ENCODE measurements around the gene PRMT9. TPM values are rescaled to one million over a fixed set of nuclear protein-coding genes. Genes with fewer than 3 reads are reported as not detected.

Gene PRMT9
- total and polyA plus RNA-seq, 2 donors (not counting 1 experiment from before 2014, with no cell fraction given) = 5.6 to 11.0 TPM

DNA sequence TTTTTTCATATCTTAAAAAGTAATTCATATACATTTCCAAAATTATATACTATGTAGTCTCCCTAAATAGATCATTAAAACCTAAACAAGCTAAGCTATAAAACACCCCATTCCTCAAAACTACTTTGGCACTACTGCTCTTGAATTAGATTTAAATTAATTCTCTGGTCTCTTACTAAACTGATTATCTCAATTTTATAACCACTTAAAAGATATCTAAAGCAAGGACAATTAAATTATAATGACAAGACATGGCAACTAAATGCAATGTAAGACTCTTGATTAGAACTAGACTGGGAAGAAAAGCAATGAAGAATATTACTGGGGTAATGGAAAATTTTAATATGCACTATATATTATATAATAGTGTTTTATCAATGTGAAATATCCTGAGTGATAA lies 38.9 kb downstream of the PRMT9 start:
- POLR2A ChIA-PET = no interaction called here
- peaks cover 2 to 18% of the 10 kb centered on the region in 2 experiments for H3K36me3 ChIP-seq (replicated peaks in 1 of 2; ENCODE audit: control extremely low read depth in 1 of 2, control insufficient read depth in 1 of 2, extremely low read depth in 1 of 2, insufficient read depth in 2 of 2, low read length in 1 of 2)
- no peaks in the 10 kb centered on the region for H3K79me2 ChIP-seq (ENCODE audit: control insufficient read depth, insufficient read depth, low read length)

DNA sequence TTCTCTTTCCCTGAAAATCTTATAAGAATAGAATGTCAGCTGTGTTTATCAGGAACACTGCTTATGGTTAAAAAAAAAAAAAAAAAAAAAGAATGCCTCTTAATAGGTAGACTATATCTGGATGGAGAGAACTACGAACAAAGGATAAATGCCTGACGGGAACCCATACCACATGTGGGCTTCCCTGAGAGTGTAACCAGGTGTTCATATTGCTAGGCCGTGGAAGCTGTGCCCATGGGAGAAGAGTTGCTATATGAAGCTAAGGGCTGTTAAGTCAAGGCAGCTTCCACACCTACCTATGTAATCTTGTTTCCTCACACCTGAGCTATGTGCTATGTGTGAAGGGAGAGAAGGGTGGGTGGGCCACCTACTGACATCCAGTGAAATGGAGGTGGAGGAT lies 39.5 kb downstream of the PRMT9 start:
- H3K27me3 Mint-ChIP-seq = no peaks in the 10 kb centered on the region
- no peak overlapping the region for H3K27ac Mint-ChIP-seq
- ChIA-PET CTCF (no interaction called here), POLR2A (no interaction called here)
- H3K4me3 Mint-ChIP-seq = no peak overlapping the region
- intact Hi-C loops (cut with micrococcal nuclease) = no loop called here
- no peaks in the 10 kb centered on the region for H3K9me3 Mint-ChIP-seq (ENCODE audit: insufficient read depth)
- H3K4me1 Mint-ChIP-seq = peaks cover 20% of the 10 kb centered on the region
- ATAC-seq (ENCODE audit: low read depth) (no peak), DNase-seq (no peak)
- H3K9me3 ChIP-seq (ENCODE audit: control extremely low read depth in 1 of 3, control insufficient read depth in 2 of 3, insufficient read depth in 1 of 3, low read length in 2 of 3) = no peaks in the 10 kb centered on the region
- peaks cover 2 to 18% of the 10 kb centered on the region in 2 experiments for H3K36me3 ChIP-seq (replicated peaks in 1 of 2; ENCODE audit: control extremely low read depth in 1 of 2, control insufficient read depth in 1 of 2, extremely low read depth in 1 of 2, insufficient read depth in 2 of 2, low read length in 1 of 2)
- H3K4me3 ChIP-seq (ENCODE audit: control extremely low read depth in 1 of 5, extremely low read depth in 1 of 5, insufficient read depth in 1 of 5, low read depth in 2 of 5, low read length in 4 of 5) = no peak overlapping the region
- no peak for TF ChIP-seq EZH2 (IDR thresholded peaks at IDR 0.05; ENCODE audit: borderline replicate concordance, insufficient read depth, low read depth, low read length, poor library complexity, severe bottlenecking)
- TF ChIP-seq, protein P1, sequence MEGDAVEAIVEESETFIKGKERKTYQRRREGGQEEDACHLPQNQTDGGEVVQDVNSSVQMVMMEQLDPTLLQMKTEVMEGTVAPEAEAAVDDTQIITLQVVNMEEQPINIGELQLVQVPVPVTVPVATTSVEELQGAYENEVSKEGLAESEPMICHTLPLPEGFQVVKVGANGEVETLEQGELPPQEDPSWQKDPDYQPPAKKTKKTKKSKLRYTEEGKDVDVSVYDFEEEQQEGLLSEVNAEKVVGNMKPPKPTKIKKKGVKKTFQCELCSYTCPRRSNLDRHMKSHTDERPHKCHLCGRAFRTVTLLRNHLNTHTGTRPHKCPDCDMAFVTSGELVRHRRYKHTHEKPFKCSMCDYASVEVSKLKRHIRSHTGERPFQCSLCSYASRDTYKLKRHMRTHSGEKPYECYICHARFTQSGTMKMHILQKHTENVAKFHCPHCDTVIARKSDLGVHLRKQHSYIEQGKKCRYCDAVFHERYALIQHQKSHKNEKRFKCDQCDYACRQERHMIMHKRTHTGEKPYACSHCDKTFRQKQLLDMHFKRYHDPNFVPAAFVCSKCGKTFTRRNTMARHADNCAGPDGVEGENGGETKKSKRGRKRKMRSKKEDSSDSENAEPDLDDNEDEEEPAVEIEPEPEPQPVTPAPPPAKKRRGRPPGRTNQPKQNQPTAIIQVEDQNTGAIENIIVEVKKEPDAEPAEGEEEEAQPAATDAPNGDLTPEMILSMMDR (IDR thresholded peaks at IDR 0.05) = no peak
- no peak overlapping the region for H3K9ac ChIP-seq (ENCODE audit: low read length)
- no peak overlapping the region for H3K4me2 ChIP-seq (replicated peaks; ENCODE audit: low read depth, low read length, poor library complexity, severe bottlenecking)
- no peaks in the 10 kb centered on the region for H3K79me2 ChIP-seq (ENCODE audit: control insufficient read depth, insufficient read depth, low read length)
- no peaks in the 10 kb centered on the region for H3K27me3 ChIP-seq (replicated peaks in 1 of 4; ENCODE audit: control extremely low read depth in 1 of 4, control insufficient read depth in 3 of 4, insufficient read depth in 4 of 4, low read length in 3 of 4)
- H4K20me1 ChIP-seq (ENCODE audit: control insufficient read depth, insufficient read depth, low read length, poor library complexity, severe bottlenecking) = peaks cover 4% of the 10 kb centered on the region
- 100% methylated on average over 2 of the region's 3 CpGs for WGBS (ENCODE audit: insufficient coverage)
- H3K27ac ChIP-seq (ENCODE audit: low read length in 2 of 2) = no peak overlapping the region
- peaks cover 0 to 3% of the 10 kb centered on the region in 2 donors for H3K4me1 ChIP-seq (ENCODE audit: control insufficient read depth in 2 of 2, insufficient read depth in 2 of 2, low read length in 2 of 2)
- no peak overlapping the region for H2AFZ ChIP-seq (ENCODE audit: insufficient read depth, low read depth, low read length, poor library complexity, severe bottlenecking)

More for the DNA sequence above, 38.9 kb downstream of the PRMT9 start:
- Histone ChIP-seq H3K4me3 (ENCODE audit: control extremely low read depth in 1 of 5, extremely low read depth in 1 of 5, insufficient read depth in 1 of 5, low read depth in 2 of 5, low read length in 4 of 5) (no peak overlapping the region), H3K9me3 (ENCODE audit: control extremely low read depth in 1 of 3, control insufficient read depth in 2 of 3, insufficient read depth in 1 of 3, low read length in 2 of 3) (no peaks in the 10 kb centered on the region), H4K20me1 (ENCODE audit: control insufficient read depth, insufficient read depth, low read length, poor library complexity, severe bottlenecking) (peaks cover 4% of the 10 kb centered on the region), H3K4me2 (replicated peaks; ENCODE audit: low read depth, low read length, poor library complexity, severe bottlenecking) (no peak overlapping the region), H3K27ac (ENCODE audit: low read length in 2 of 2) (no peak overlapping the region), H3K4me1 (ENCODE audit: control insufficient read depth in 2 of 2, insufficient read depth in 2 of 2, low read length in 2 of 2) (peaks cover 0 to 3% of the 10 kb centered on the region in 2 donors), H3K9ac (ENCODE audit: low read length) (no peak overlapping the region), H3K27me3 (replicated peaks in 1 of 4; ENCODE audit: control extremely low read depth in 1 of 4, control insufficient read depth in 3 of 4, insufficient read depth in 4 of 4, low read length in 3 of 4) (no peaks in the 10 kb centered on the region), H2AFZ (ENCODE audit: insufficient read depth, low read depth, low read length, poor library complexity, severe bottlenecking) (no peak overlapping the region)
- Mint-ChIP-seq H3K27ac (no peak overlapping the region), H3K4me1 (peaks cover 17% of the 10 kb centered on the region), H3K9me3 (ENCODE audit: insufficient read depth) (no peaks in the 10 kb centered on the region), H3K27me3 (no peaks in the 10 kb centered on the region), H3K4me3 (no peak overlapping the region)
- no peak for ATAC-seq (ENCODE audit: low read depth)
- CTCF ChIA-PET = no interaction called here
- no peak for DNase-seq
- intact Hi-C loops (cut with micrococcal nuclease) = no loop called here
- TF ChIP-seq, protein P1 (IDR thresholded peaks at IDR 0.05) = no peak
- TF ChIP-seq EZH2 (IDR thresholded peaks at IDR 0.05; ENCODE audit: borderline replicate concordance, insufficient read depth, low read depth, low read length, poor library complexity, severe bottlenecking) = no peak

All from B cell (primary cell).